Esophagus squamous epithelium (tissue), 5 donors: ENCODE results near the gene C8A. TPM values are rescaled to one million over a fixed set of nuclear protein-coding genes. Genes with fewer than 3 reads are reported as not detected.

ENCODE experiments used
- DNase-seq: peaks from one replicate; lab custom pipeline; 2025; lab: John Stamatoyannopoulos, UW
- H3K27ac ChIP-seq, 4 donors: fragments of 200-600 bp; sonication (generic); one replicate each; pipeline ENCODE4 v1.5.1; 2016 to 2019; ENCODE audit warnings: mild to moderate bottlenecking in 1 of 4
- H3K27me3 ChIP-seq, 4 donors: fragments of 200-600 bp; sonication (generic); 1 replicate in 3 of 4; 2 replicates in 1 of 4; pipeline versions ENCODE4 v1.5.1 to v1.6.0; 2017 to 2021; ENCODE audit warnings: antibody characterized with exemption in 1 of 4
- H3K36me3 ChIP-seq, 3 donors: fragments of 200-600 bp; sonication (generic); one replicate each; pipeline ENCODE4 v1.5.1; 2016 to 2019
- H3K4me1 ChIP-seq, 3 donors: fragments of 200-600 bp; sonication (generic); one replicate each; pipeline ENCODE4 v1.5.1; 2017 to 2019
- H3K4me3 ChIP-seq, 4 donors: fragments of 200-600 bp; sonication (generic); 1 replicate in 3 of 4; 2 replicates in 1 of 4; pipeline ENCODE4 v1.5.1; 2016 to 2019; ENCODE audit warnings: mild to moderate bottlenecking in 2 of 4, moderate library complexity in 1 of 4
- H3K9me3 ChIP-seq, 3 donors: fragments of 200-600 bp; sonication (generic); one replicate each; pipeline ENCODE4 v1.5.1; 2016 to 2019
- POLR2A ChIP-seq, 4 donors: fragments of 450-650 bp; IDR thresholded peaks; one replicate each; pipeline ENCODE4 v1.6.1; 2017; ENCODE audit warnings: antibody characterized with exemption in 4 of 4, mild to moderate bottlenecking in 4 of 4, moderate library complexity in 3 of 4
- WGBS, 2 donors: methylation state at CpG; one replicate each; pipeline ENCODE4 v1.1.5; 2018; 5-methylcytosine and 5-hydroxymethylcytosine counted together
- intact Hi-C: fragments of 100-400 bp; cut with DNase I; formaldehyde crosslinking; loops from one replicate; pipeline ENCODE4 v1.15.0; 2022
- total RNA-seq, 4 donors: library from RNA; depleted of rRNA; stranded (reverse); fragments of >200 nt; gene quantifications; one replicate each; pipeline ENCODE4 v1.1.0, GENCODE V29; 2016
- TF ChIP-seq, protein P1 (sequence below), 6 experiments: fragments of 450-650 bp in 4 of 6; fragments of 200-600 bp in 2 of 6; sonication (generic) in 2 of 6; IDR thresholded peaks; one replicate each; pipeline ENCODE4 v1.5.1; 2016 to 2019; ENCODE audit warnings: antibody characterized with exemption in 6 of 6, mild to moderate bottlenecking in 4 of 6, moderate library complexity in 4 of 6
- donor health status: DM: yes; HTN: yes; CAD: no.

Gene C8A
- total RNA-seq, 4 donors from 2014 or later = not detected

DNA sequence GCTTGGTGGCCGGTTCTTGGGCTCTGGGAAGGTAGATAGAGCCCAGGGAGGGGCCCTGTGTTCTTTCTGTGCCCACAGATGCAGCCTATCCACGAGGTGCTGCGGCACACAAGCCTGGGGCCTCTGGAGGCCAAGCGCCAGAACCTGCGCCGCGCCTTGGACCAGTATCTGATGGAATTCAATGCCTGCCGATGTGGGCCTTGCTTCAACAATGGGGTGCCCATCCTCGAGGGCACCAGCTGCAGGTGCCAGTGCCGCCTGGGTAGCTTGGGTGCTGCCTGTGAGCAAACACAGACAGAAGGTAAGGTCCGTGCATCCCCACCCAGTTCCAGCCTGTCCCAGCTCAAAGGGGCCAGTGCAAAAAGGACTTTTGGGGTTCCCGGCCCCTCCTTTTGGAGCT lies 57.7 kb downstream of the C8A start:
- H3K36me3 ChIP-seq = no peaks in the 10 kb centered on the region
- 80 to 91% methylated on average over 3 to 4 of the region's 12 CpGs for WGBS, 2 donors
- H3K4me1 ChIP-seq = no peaks in the 10 kb centered on the region
- TF ChIP-seq, protein P1, sequence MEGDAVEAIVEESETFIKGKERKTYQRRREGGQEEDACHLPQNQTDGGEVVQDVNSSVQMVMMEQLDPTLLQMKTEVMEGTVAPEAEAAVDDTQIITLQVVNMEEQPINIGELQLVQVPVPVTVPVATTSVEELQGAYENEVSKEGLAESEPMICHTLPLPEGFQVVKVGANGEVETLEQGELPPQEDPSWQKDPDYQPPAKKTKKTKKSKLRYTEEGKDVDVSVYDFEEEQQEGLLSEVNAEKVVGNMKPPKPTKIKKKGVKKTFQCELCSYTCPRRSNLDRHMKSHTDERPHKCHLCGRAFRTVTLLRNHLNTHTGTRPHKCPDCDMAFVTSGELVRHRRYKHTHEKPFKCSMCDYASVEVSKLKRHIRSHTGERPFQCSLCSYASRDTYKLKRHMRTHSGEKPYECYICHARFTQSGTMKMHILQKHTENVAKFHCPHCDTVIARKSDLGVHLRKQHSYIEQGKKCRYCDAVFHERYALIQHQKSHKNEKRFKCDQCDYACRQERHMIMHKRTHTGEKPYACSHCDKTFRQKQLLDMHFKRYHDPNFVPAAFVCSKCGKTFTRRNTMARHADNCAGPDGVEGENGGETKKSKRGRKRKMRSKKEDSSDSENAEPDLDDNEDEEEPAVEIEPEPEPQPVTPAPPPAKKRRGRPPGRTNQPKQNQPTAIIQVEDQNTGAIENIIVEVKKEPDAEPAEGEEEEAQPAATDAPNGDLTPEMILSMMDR (IDR thresholded peaks at IDR 0.05) = no peak
- TF ChIP-seq POLR2A (IDR thresholded peaks at IDR 0.05) = no peak
- intact Hi-C loops = no loop called here
- DNase-seq = no peak
- peaks cover 0 to 14% (median 0%) of the 10 kb centered on the region in 4 donors for H3K27me3 ChIP-seq
- H3K9me3 ChIP-seq = no peaks in the 10 kb centered on the region
- H3K4me3 ChIP-seq = no peak overlapping the region
- H3K27ac ChIP-seq = no peak overlapping the region

DNA sequence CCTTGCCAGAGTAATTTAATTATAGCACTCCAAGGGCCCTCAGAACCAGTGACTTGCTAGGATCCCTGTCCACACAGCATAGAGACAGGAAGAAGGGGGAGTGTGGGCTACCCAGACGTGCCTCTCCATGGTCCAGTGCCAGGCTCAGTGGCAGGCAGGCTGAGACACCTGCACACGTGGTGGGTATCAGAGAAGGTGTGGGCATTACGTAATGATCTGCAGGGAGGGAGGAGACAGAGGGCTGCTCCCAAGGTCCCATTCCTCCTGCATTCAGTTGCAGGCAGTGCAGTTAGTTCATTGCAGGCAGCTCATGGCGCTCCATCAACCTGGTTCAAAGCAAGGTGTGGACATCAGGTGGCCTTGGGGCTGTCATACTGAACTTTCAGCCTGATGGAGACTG lies 61.4 kb downstream of the C8A start:
- intact Hi-C loops = no loop called here
- Histone ChIP-seq H3K27me3 (peaks cover 0 to 12% (median 0%) of the 10 kb centered on the region in 4 donors), H3K4me1 (no peaks in the 10 kb centered on the region), H3K27ac (no peak overlapping the region), H3K4me3 (no peak overlapping the region), H3K36me3 (no peaks in the 10 kb centered on the region), H3K9me3 (no peaks in the 10 kb centered on the region)
- 38 to 48% methylated on average over 4 of the region's 4 CpGs for WGBS, 2 donors
- DNase-seq = no peak
- TF ChIP-seq POLR2A (IDR thresholded peaks at IDR 0.05) = no peak
- TF ChIP-seq, protein P1 (IDR thresholded peaks at IDR 0.05) = no peak

DNA sequence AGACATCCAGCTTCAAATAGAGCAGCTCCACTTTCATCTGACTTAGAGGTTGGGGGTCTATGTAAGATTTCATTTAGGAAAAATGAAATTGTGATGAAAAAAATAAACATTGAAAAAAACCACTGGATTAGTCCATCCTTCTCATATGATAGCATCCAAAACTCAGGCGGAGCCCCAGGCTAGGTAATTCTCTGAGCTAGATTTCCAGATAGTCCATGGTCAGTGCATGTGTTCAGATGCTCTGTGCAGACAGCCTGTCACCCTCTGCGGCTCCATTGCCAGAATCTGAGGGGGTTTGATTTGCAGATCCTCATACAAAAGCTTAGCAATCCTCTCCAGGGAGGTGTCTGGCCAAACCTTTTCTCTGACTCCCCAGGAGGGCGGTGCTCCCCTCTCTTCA lies 62.0 kb downstream of the C8A start:
- Histone ChIP-seq H3K27ac (no peak overlapping the region), H3K9me3 (no peaks in the 10 kb centered on the region), H3K4me3 (no peak overlapping the region), H3K36me3 (no peaks in the 10 kb centered on the region), H3K27me3 (peaks cover 0 to 15% (median 0%) of the 10 kb centered on the region in 4 donors), H3K4me1 (no peaks in the 10 kb centered on the region)
- no peak for TF ChIP-seq POLR2A (IDR thresholded peaks at IDR 0.05)
- TF ChIP-seq, protein P1 (IDR thresholded peaks at IDR 0.05) = no peak
- WGBS, 2 donors = 82 to 83% methylated on average over 3 of the region's 3 CpGs
- intact Hi-C loops = no loop called here
- DNase-seq = no peak

DNA sequence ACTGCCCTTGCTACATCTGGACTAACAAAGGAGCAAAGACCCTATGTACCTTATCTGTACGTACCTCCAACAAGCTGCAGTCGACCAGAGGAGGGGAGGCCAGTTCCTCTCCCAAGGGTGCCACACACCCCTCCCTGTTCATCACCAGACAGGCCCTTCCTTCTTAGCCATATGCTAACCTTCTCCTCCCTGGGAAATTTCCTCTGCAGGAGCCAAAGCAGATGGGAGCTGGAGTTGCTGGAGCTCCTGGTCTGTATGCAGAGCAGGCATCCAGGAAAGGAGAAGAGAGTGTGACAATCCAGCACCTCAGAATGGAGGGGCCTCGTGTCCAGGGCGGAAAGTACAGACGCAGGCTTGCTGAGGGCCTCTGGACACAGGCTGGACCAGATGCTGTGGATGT lies 62.8 kb downstream of the C8A start:
- WGBS, 2 donors = 89 to 90% methylated on average over 3 to 5 of the region's 5 CpGs
- TF ChIP-seq, protein P1 (IDR thresholded peaks at IDR 0.05) = no peak
- TF ChIP-seq POLR2A (IDR thresholded peaks at IDR 0.05) = no peak
- H3K36me3 ChIP-seq = no peaks in the 10 kb centered on the region
- H3K27me3 ChIP-seq = peaks cover 0 to 21% (median 0%) of the 10 kb centered on the region in 4 donors
- intact Hi-C loops = no loop called here
- no peak overlapping the region for H3K4me3 ChIP-seq
- no peak overlapping the region for H3K27ac ChIP-seq
- no peaks in the 10 kb centered on the region for H3K9me3 ChIP-seq
- H3K4me1 ChIP-seq = no peaks in the 10 kb centered on the region
- no peak for DNase-seq

DNA sequence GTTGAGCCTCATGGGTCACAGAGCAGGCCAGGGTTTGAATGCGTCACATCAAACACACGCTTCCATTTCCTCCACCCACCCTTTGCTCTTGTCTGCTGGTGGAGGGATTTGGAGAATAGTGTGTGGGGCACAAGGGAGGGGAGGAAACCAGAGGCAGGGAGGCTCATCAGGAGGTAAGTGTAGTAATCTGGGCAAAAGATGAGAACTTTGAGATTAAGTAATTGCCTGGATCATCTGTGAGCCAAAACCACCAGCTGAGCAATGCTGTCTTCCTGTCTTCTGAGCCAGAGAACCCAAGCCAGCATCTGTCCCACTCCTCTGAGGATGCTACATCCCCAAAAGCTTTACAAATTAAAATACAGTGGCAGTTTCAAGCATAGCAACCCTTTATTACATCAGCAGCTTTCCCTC lies 66.0 kb downstream of the C8A start:
- H3K27me3 ChIP-seq = peaks cover 0 to 34% (median 0%) of the 10 kb centered on the region in 4 donors
- H3K9me3 ChIP-seq = no peaks in the 10 kb centered on the region
- DNase-seq = no peak
- 80 to 87% methylated on average over 2 of the region's 2 CpGs for WGBS, 2 donors
- no peaks in the 10 kb centered on the region for H3K36me3 ChIP-seq
- TF ChIP-seq POLR2A (IDR thresholded peaks at IDR 0.05) = no peak
- TF ChIP-seq, protein P1 (IDR thresholded peaks at IDR 0.05) = no peak
- H3K4me1 ChIP-seq = no peaks in the 10 kb centered on the region
- intact Hi-C loops = no loop called here
- no peak overlapping the region for H3K27ac ChIP-seq
- H3K4me3 ChIP-seq = no peak overlapping the region
